ACC112 (cell line): ENCODE data around the gene PSMC2.
"Not testable (repeated sequence)": the region's sequence is repeated elsewhere in the genome, so short reads cannot be mapped to it uniquely, and the experiment has no call there.

ENCODE experiments used
- H2AFZ ChIP-seq: fragments of 200-600 bp; sonication (generic); one replicate; pipeline ENCODE4 v1.6.0; 2017; ENCODE audit warnings: antibody characterized with exemption, low read length; ENCODE audit not compliant: unreplicated experiment
- H3K27ac ChIP-seq: fragments of 200-600 bp; sonication (generic); 2 replicates; pipeline ENCODE4 v1.5.1; 2014; ENCODE audit warnings: low read depth, mild to moderate bottlenecking, antibody characterized with exemption, low read length, moderate library complexity
- H3K27me3 ChIP-seq: fragments of 200-600 bp; sonication (generic); 2 replicates; pipeline ENCODE4 v1.6.1; 2014; ENCODE audit warnings: mild to moderate bottlenecking, antibody characterized with exemption, low read length, moderate library complexity, mixed read lengths; ENCODE audit not compliant: insufficient read depth
- H3K36me3 ChIP-seq: fragments of 200-600 bp; sonication (generic); 2 replicates; pipeline ENCODE4 v1.6.1; 2016; ENCODE audit warnings: mild to moderate bottlenecking, antibody characterized with exemption, low read length, moderate library complexity, mixed read lengths; ENCODE audit not compliant: insufficient read depth
- H3K4me1 ChIP-seq: fragments of 200-600 bp; sonication (generic); one replicate; pipeline ENCODE4 v1.6.1; 2016; ENCODE audit warnings: low read length, mixed read lengths; ENCODE audit not compliant: insufficient read depth, unreplicated experiment, control insufficient read depth
- H3K4me3 ChIP-seq: fragments of 200-600 bp; sonication (generic); 2 replicates; pipeline ENCODE4 v1.5.1; 2014; ENCODE audit warnings: mild to moderate bottlenecking, low read depth, low read length
- H3K79me2 ChIP-seq: fragments of 200-600 bp; sonication (generic); one replicate; pipeline ENCODE4 v1.6.0; 2016; ENCODE audit warnings: low read length; ENCODE audit not compliant: control insufficient read depth, unreplicated experiment, insufficient read depth

Gene PSMC2

GRCh38 chr7:103391976-103392375 is 44.5 kb downstream of the PSMC2 start:
- H3K4me3 ChIP-seq = no peak overlapping the region
- H3K27ac ChIP-seq = no peak overlapping the region
- H3K79me2 ChIP-seq = no peaks in the 10 kb centered on the region
- no peak overlapping the region for H2AFZ ChIP-seq
- H3K4me1 ChIP-seq = peaks cover 10% of the 10 kb centered on the region
- no peaks in the 10 kb centered on the region for H3K36me3 ChIP-seq
- H3K27me3 ChIP-seq = no peaks in the 10 kb centered on the region; the same call in 1 of the 2 replicates

- Histone ChIP-seq H2AFZ (no peak overlapping the region), H3K79me2 (no peaks in the 10 kb centered on the region), H3K27ac (no peak overlapping the region), H3K27me3 (no peaks in the 10 kb centered on the region; the same call in 1 of the 2 replicates), H3K4me1 (peaks cover 10% of the 10 kb centered on the region), H3K4me3 (no peak overlapping the region), H3K36me3 (no peaks in the 10 kb centered on the region)
These were observed 47.1 kb downstream of the PSMC2 start for GRCh38 chr7:103394566-103394965.

GRCh38 chr7:103395071-103395470 is 47.6 kb downstream of the PSMC2 start:
- Histone ChIP-seq H3K4me3 (no peak overlapping the region), H3K79me2 (no peaks in the 10 kb centered on the region), H3K36me3 (no peaks in the 10 kb centered on the region), H3K27me3 (no peaks in the 10 kb centered on the region; the same call in 1 of the 2 replicates), H2AFZ (no peak overlapping the region), H3K27ac (no peak overlapping the region), H3K4me1 (peaks cover 10% of the 10 kb centered on the region)

- no peak overlapping the region for H2AFZ ChIP-seq
- no peak overlapping the region for H3K4me3 ChIP-seq
- H3K79me2 ChIP-seq = no peaks in the 10 kb centered on the region
- H3K27ac ChIP-seq = no peak overlapping the region
- H3K27me3 ChIP-seq = no peaks in the 10 kb centered on the region; the same call in 1 of the 2 replicates
- H3K4me1 ChIP-seq = peaks cover 8% of the 10 kb centered on the region
- H3K36me3 ChIP-seq = no peaks in the 10 kb centered on the region
These were observed 49.0 kb downstream of the PSMC2 start for GRCh38 chr7:103396471-103396870.

- Histone ChIP-seq H3K36me3 (no peaks in the 10 kb centered on the region), H3K27me3 (no peaks in the 10 kb centered on the region), H3K27ac (no peak overlapping the region), H2AFZ (no peak overlapping the region), H3K4me3 (no peak overlapping the region), H3K4me1 (no peaks in the 10 kb centered on the region), H3K79me2 (no peaks in the 10 kb centered on the region)
These were observed 51.2 kb downstream of the PSMC2 start for GRCh38 chr7:103398483-103399127.

- not testable (repeated sequence) for H3K79me2 ChIP-seq, H2AFZ ChIP-seq, H3K27me3 ChIP-seq, H3K36me3 ChIP-seq, H3K27ac ChIP-seq, H3K4me1 ChIP-seq, H3K4me3 ChIP-seq
These were observed 52.2 kb downstream of the PSMC2 start for GRCh38 chr7:103399687-103400086.

- not testable (repeated sequence) for H2AFZ ChIP-seq, H3K36me3 ChIP-seq, H3K27ac ChIP-seq, H3K4me3 ChIP-seq, H3K79me2 ChIP-seq, H3K4me1 ChIP-seq
- peaks cover 11% of the 10 kb centered on the region; the same call in 1 of the 2 replicates for H3K27me3 ChIP-seq
These were observed 58.6 kb downstream of the PSMC2 start for GRCh38 chr7:103405789-103406613.

- no peak overlapping the region for H3K27ac ChIP-seq
- no peaks in the 10 kb centered on the region for H3K4me1 ChIP-seq
- no peaks in the 10 kb centered on the region for H3K36me3 ChIP-seq
- H3K79me2 ChIP-seq = no peaks in the 10 kb centered on the region
- H3K4me3 ChIP-seq = no peak overlapping the region
- H2AFZ ChIP-seq = no peak overlapping the region
- no peaks in the 10 kb centered on the region; the same call in 1 of the 2 replicates for H3K27me3 ChIP-seq
These were observed 64.7 kb downstream of the PSMC2 start for GRCh38 chr7:103412151-103412550.

- no peak overlapping the region for H3K27ac ChIP-seq
- no peaks in the 10 kb centered on the region for H3K79me2 ChIP-seq
- H2AFZ ChIP-seq = no peak overlapping the region
- H3K27me3 ChIP-seq = no peaks in the 10 kb centered on the region; the same call in 1 of the 2 replicates
- no peak overlapping the region for H3K4me3 ChIP-seq
- H3K36me3 ChIP-seq = no peaks in the 10 kb centered on the region
- H3K4me1 ChIP-seq = no peaks in the 10 kb centered on the region
These were observed 66.0 kb downstream of the PSMC2 start for GRCh38 chr7:103413407-103413806.

- Histone ChIP-seq H2AFZ (no peak overlapping the region), H3K4me3 (no peak overlapping the region), H3K79me2 (no peaks in the 10 kb centered on the region), H3K36me3 (no peaks in the 10 kb centered on the region), H3K4me1 (no peaks in the 10 kb centered on the region), H3K27me3 (no peaks in the 10 kb centered on the region; the same call in 1 of the 2 replicates), H3K27ac (no peak overlapping the region)
These were observed 70.8 kb downstream of the PSMC2 start for GRCh38 chr7:103418241-103418640.
